Omental fat pad (tissue), 4 donors: ENCODE data around the gene ARHGAP6. TPM values are rescaled to one million over a fixed set of nuclear protein-coding genes. Genes with fewer than 3 reads are reported as not detected.

Experiments used
- ATAC-seq: fragments of 150-250 bp; one replicate; pipeline ENCODE4 v1.9.1; 2016; ENCODE audit warnings: mild to moderate bottlenecking, moderate library complexity; ENCODE audit not compliant: low FRiP score
- DNase-seq: peaks from one replicate; pipeline ENCODE4 v3.0.0-alpha.2; 2019; ENCODE audit warnings: low spot score
- CTCF ChIP-seq, 3 donors: fragments of 450-650 bp; IDR thresholded peaks; one replicate each; pipeline ENCODE4 v1.5.1; 2016 to 2017; ENCODE audit warnings: antibody characterized with exemption in 3 of 3, mild to moderate bottlenecking in 3 of 3, moderate library complexity in 2 of 3
- total RNA-seq, 4 donors: library from RNA; depleted of rRNA; stranded (reverse); fragments of >200 nt; gene quantifications; one replicate each; pipeline ENCODE4 v1.1.0, GENCODE V29; 2016

The ARHGAP6 gene
- 10 to 100 TPM; 20.4 to 45.5 (median 25.1) TPM for total RNA-seq

- DNase-seq (no peak), ATAC-seq (peak; percentile 54)
- TF ChIP-seq CTCF (IDR thresholded peaks at IDR 0.05): no peak
Observed at GRCh38 chrX:11665168-11666111, at the start of gene ARHGAP6. ARHGAP6 (minus strand) TSS chrX:11665920; CDS start chrX:11664828, 1,092 bp downstream.

GRCh38 chrX:11704725-11705495, 39.2 kb upstream of the ARHGAP6 start:
- ATAC-seq (no peak), DNase-seq (no peak)
- TF ChIP-seq CTCF (IDR thresholded peaks at IDR 0.05): no peak

DNA sequence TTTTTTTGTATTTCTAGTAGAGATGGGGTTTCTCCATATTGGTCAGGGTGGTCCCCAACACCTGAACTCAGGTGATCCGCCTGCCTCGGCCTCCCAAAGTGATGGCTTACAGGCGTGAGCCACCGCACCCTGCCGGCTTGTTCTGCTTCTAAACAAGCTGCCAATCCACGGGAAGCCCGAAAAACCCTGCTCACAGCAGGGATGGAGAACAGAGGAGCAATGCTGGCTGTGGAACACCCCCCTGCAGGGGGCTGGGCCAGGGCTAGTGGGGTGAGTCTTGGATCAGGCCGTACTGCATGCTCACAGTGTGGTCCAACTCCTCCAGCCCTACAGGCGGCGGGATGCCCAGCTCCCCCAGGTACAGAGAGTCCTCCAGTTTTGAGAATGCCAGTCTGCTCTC, 38.1 kb upstream of the ARHGAP6 start:
- TF ChIP-seq CTCF (IDR thresholded peaks at IDR 0.05): no peak
- no peak for ATAC-seq

DNA sequence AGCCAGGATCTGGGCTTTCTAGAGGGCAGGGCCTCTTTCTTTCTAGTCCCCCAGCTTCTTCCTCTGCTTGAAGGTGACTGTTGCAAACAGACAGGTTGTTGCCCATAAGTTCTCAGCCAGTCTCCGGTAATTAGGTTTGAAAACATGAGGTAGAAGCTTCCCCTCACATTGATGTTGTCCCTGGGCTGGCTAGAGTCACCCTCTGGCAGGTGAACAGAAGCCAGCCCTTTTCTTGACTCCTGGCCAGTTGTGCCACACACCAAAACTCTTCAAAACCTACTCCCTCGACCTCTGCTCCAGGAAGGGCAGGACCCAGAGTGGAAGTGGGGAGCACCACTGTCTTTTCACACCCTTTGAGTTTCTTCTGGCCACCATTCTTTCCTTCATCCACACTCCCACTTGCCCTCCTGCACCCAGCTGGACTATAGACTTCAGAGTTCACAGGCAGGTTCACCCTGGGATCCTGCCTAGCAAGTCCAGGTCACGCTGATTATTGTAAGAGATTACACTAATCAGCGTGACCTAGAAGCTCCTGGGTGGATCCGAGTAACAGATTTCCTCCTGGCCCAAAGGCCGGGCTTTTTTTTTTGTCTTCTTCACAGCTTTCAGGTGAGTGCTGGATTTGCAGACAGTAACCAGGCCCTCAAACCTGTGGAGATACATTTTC, 37.4 kb upstream of the ARHGAP6 start:
- no peak for TF ChIP-seq CTCF (IDR thresholded peaks at IDR 0.05)
- ATAC-seq (no peak), DNase-seq (no peak)

More for the DNA sequence above, 38.1 kb upstream of the ARHGAP6 start:
- DNase-seq: no peak

DNA sequence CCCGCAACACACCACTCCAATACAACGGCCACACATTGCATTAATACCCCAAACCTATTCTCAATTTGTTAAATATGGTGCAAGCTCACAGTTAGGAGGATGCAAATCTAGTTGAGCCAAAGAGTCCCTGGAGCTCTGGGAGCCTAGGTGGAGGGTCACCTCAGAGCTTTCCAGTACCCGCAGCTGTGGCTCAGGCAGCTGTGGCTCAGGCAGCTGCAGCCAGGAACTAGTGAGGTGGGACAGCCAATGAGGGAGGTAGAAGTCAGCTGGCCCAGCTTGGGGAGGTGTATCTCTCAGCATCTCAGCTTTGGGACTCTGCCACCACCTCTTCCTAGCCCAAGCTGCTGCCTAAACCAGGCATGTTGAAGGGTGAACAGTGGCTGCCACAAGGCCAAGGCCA, 36.7 kb upstream of the ARHGAP6 start:
- ATAC-seq: no peak
- no peak for TF ChIP-seq CTCF (IDR thresholded peaks at IDR 0.05)
- DNase-seq: no peak

DNA sequence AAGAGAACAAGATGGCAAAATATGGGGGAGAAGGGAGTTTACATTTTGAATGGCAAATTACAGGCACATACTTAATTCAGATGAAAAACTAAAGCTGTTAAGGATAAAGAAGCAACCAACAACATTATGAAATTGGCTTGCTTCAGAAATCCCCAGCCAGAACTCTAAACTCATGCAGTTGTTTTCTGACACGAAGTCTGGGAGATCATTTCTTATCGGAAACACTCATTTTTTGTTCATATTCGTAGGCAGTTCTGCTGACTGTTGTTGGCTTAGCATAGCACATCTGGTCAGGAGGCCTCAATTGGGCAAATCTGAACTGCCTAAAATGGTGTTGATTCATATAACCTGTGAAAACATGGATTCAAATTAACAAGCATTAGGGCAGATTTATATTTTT, 33.0 kb upstream of the ARHGAP6 start:
- no peak for TF ChIP-seq CTCF (IDR thresholded peaks at IDR 0.05)
- ATAC-seq (peak; percentile 67), DNase-seq (no peak)
